HG03097 (cell line): Measurements from ENCODE around the gene ADSL.

ENCODE experiments used
- ATAC-seq: cut with Tn5 transposase; IDR thresholded peaks from one replicate; pipeline ENCODE4 v1.9.1; 2021; ENCODE audit not compliant: unreplicated experiment, low FRiP score

The ADSL gene

DNA sequence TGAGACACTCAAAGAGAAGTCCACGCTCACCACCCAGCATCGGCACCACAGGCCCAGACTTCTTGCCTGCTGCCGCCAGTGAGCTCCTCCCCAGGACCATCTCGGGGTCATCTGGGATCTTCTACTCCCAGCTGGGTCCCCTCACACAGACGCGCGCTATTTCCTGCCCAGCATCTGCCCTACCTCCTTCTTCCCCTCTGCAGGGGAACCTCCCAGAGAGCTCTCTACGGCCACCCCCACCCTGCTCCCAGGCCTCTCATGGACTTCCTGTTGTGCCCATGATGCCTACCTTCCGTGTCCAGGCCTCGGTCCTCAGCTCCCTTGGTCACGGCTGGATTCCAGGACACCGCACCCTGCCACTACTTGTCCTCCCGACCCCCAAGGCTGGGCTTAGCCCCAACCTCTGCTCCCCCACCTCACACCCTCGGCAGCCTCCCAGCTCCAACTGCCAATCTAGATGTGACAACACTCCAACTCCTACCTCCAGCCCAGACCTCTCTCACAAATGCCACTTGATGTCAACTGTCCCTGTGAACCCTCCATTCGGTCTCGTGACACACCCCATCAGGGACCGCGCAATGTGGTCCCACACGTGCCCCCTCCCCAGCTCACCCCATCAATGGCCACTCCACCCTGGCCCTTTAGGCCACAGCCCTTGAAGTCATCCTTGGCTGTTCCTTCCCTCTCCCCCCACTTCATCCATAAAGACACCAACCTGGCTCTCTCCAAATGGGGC lies 69.4 kb downstream of the ADSL start:
- ATAC-seq, result no peak

DNA sequence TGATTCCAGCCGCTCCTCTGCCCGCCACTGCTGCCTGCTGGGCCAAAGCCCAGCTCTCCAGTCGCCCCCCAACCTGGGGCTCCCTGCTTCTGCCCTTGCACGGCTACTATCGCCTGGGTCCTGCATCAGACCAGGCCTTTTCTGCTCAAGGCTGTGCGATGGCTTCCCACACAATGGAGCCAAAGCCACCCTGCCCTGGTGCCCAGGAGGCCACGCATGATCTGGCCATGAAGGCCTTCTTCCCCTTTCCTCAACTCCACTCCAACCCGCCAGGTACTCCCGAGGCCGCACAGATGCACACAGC lies 69.9 kb downstream of the ADSL start:
- ATAC-seq, result no peak

DNA sequence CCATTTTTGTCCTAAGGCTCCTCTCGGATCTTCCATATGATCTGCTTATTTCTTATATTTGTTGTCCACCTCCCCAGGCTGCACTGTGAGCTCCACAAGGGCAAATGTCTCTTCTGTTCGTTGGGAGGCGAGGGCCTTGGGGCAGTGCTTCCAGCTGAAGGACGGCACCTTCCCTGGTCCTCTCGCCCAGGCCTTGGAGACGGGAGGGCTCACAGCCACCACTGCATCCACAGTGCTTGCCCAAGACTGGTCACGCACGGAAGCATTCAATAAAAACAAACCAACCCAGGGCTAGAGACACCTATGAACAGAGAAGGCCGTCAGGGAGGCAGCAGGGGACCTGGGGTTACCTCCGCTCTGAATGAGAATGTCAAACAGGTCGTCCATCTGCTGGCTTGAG lies 70.3 kb downstream of the ADSL start:
- ATAC-seq, result no peak

DNA sequence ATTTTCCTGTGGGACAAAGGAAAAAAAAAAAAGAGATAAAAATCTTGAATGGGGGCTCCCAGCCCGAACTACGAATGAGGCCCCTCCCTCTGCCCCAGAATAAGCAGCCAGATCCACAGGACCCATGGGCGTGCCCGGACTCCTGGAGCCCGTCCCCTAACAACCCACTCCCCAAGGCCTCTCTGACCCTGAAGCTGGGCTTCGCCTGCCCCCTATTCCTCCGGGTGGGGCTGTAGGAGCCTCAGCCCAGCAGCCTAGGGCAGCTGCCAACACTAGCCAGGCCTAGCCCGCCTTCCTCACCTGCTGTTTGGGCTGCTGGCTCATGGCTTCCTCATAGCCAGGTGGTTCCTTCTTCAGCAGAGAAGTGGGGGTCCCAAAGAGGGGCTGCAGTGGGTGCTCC lies 70.7 kb downstream of the ADSL start:
- ATAC-seq, result no peak

DNA sequence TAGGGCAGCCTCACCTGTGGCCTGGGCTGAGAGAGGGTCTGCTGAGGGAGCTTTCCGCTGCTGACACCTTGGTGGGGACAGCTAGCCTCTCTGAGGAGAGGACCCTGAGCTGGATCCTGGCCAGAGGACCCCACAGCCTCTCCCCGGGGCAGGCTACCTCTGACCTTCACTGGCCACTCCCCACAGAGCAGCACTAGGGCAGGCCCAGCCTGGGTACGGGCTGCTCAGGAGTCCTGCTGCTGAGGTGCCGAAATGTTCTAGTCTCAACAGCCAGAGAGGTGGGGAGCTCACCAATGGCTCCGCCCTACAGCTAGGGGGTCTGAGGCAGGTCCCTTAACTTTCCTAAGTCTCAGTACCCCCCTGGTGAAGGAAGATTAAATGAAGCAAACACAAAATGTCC lies 71.6 kb downstream of the ADSL start:
- ATAC-seq, result no peak

DNA sequence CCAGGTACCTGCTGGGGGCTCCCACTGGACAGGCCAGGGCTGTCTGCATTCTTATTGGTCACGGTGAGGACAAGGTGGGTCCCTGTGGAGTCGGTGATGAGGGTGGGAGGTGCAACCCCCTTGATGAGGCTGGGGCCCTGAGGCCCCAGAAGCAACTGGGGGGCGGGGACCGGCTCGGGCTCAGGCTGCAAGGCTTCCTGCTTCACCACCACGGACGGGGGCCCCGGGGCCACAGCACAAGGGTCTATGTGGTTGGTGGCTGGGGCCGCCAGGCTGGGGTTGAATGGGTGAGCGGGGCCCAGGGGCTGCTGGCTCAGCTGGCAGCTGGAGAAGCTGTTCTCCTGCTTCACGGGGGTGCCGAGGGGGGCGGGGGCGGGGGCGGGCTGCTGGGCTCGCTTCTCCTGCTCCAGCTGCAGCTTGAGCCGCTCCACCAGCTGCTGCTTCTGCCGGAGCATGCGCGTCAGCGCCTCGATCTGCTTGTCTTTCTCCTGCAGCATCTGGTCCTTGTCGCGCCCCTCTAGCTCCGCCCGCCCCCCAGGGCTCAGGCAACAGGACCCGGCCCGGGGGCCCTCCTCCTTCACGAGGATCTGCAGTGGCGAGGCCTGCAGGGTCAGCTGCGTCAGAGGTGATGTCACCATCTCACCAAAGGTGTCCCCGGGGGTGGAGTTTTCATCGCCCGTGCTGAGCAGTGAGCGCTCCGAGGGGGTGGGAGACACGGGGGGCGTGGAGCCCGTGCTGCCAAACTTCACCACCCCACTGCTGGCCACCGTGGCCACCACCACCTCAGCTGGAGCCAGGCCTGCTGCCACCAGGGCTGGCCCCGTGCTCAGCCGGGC lies 72.3 kb downstream of the ADSL start:
- no peak for ATAC-seq

DNA sequence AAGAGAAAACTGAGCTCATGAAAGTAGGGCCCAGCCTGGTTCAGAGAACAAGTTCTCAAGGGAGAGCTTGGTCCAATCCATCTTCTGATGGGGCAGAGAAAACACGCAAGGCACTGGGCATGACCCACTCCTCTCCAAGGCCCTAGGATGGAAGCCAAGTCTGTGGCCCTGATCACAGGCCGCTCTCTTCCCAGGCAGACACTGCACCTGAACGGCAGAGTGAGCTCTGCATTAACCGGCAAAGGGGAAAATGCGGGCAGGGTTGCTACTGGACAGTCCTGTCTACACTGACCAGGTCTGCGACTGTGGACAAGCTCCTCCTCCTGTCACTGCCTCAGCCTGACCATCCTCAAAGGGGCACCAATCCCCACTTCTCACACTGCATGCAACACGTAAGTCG lies 73.4 kb downstream of the ADSL start:
- ATAC-seq, result no peak

DNA sequence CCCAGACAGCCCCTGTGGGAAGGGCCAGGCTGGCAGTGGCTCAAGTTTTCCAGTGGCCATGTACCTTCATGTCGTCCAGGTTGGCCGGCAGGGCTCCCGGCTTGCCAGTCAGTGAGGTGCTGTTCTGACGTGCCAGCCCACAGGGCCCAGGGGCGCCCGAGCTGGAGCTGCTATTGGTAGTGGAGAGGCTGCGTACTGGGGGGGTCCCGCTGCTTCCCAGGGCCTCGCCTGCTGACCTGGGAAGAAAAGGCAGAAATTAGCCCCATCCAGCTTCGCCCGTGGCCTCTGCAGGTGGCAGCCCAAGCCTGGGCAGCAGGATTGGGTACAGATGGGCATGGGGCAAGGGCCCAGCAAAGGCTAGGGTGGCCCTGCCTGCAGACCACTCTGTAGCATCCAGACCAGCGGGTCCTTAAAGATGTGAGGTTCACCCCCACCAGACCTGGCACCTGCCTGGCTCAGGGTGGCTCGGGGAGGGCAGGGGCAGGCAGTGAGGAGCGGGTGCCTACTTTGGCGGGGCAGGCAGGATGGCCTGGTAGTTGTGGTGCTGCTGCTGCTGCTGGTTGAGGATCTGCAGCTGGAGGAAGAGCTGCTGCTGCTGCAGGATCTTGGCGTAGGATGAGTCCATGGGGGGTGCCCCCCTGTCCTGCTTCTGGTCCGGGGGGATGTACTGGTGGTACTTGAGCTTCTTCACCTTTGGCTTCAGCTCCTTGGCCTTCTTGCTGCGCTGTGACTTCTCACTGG lies 74.2 kb downstream of the ADSL start:
- ATAC-seq, result no peak

DNA sequence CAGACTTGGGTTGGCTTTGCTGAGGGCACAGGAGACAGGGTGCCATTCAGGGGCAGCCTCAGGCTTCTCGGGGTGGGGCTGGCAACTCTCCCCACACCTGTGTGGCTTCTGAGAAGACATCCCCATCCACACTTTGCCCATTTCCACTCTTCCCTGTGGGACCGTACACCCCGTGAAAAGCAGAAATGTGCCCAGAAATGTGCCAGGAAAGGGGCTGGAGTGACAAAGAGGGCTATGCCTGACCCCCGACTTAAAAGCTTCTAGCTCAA lies 74.7 kb downstream of the ADSL start:
- no peak for ATAC-seq

DNA sequence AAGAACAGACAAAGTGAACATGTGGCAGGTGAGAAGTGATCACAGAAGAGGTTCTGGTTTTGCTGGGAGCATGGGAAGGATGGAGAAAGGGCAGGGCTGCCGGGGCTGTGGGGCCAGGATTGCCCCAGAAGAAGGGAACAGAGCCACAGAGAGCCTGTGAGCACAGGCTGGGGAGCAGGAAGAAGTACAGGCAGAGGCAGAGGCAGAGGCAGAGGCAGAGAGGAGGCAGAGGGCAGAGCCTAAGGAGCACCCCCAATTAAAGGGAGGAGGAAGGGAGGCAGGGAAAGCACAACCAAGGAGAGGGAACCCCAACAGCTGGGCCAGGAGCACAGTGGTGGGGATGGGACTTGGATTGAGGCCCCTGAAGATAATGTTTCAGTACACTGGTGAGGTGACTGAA lies 75.6 kb downstream of the ADSL start:
- no peak for ATAC-seq

DNA sequence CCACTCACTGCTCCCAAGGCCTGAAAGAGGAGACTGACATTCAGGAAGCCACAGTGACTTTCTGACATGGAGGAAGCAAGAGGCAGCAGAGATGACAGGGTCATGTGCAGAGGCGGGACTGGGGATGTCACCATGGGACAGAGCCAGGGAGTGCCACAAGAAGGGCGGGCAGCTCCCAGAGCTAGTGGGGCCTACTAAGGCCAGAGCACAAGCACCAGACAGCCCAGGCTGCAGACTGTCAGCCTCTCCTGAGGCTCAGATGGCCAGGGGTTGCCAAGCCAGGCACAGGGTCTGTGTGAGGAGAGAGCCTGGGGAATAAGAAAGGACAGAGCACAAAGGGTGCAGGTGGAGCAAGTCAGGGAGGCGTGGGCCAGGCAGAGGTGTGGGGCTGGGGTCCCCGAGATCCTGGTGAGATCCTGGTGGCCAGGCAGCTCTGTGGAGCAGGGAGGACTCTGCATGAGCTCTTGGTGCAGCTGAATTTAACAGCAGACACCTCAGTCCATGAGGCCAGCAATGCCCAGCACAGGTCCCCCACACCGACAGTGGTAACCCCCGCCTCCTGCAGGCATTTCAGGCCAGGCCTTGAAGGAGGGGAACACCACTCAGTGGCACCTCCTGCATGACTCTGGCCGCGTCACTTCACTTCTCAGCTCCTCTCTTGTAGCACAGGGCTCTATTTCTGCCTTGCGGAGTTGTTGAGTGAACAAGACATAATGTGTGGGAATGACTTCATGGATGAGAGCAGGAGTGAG lies 76.4 kb downstream of the ADSL start:
- ATAC-seq, result no peak

DNA sequence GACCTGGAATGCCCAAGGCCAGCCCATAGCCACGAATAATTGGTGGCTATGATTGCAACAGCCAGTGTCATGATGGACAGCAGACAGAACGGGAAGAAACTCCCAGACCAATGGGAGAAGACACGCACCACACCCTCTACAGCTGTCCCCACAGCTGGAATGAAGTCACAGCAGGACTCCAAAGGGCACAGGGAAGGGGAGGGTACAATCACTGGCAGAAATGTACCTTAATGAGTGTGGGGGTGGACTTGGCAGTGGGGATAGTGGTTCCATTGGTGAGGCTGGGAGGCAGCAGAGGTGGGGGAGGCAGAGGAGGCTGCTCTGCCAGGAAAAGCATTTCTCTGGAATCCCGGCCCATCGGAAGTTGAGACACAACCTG lies 77.0 kb downstream of the ADSL start:
- ATAC-seq, result no peak

DNA sequence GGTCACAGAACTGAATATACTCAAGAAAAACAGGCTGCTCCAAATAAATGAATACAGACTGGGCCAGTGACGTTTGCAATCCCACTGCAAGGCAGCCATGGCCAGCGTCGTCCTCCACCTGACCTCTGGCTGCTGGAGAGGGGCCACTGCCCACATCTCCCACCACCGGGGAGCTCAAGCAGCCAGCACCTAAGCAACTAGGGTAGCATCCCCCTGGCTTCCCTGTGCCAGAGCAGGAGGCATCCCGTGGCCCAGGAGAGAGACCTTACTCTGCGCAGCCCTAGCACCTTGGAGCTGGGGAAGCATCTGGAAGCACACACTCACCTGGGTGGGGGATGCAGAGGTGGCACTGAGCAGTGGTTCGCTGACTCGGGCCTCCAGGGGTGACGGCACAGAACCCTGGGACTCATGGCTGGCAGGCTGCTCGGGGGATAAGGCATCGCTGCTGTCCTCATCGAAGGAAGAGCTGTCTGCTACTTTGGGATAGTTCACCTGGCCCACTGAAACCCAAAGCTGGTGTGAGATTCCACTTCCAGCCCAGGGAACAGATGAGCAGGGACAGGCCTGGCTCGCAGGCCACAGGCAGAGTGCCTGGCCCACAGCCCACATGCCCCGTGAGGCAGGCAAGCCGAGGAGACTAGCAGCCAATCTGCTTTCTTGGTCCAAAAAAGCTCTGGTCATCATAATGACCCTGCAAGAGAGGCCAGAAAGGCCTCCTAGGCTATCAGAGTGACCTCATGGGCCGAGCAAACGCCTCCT lies 77.8 kb downstream of the ADSL start:
- ATAC-seq, result no peak

DNA sequence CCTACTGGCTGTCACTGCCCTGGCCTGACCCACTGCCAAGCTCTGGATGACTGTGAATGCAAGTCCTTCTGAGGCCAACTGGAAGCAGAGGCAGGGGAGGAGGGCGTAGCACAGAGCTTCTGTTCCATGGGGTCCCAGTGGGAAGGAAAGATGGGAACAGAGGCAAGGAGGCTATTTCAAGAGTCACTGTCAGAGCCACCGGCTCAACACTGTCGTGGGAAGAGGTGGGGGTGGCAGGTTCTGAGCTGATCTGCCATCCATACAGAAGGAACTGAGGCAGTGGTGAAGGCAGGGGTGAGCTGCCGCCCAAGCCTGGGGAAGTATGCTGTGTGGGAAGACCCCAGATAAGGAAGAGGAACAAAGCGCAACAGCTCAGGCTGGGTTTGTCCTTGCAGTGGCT lies 78.8 kb downstream of the ADSL start:
- ATAC-seq, result no peak

DNA sequence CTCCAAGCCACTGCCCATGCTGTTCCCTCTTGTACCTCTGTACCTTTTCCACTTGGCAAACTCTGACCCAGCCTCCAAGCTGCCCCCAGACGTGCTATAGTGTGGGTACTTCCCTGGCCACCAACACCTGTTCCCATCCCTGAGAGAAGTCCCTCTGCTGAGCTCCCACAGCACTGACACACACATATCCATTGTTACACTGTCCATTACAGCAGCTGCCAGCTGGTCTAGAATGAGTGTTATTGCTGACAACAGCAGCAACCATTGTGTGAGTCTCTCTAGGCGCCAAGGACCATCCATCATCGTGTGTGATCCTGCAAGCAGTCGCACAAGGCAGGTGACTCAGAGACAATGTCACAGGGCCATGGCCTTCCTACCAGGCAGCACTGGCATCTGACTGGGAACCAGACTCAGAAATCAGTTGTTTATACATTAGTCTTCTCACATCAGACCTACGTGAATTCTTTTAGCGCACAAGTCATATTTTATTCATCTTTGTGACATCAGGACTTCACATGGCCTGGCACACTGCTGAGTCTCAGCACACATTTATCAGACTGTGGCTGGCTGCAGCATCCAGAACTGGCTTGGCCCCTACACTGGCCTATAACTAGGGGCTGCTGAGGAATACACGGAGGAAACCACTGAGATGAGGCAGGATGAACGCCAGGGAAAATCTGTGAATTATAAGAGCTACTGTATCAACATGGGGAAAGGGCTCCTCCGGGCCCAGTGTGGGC lies 80.5 kb downstream of the ADSL start:
- no peak for ATAC-seq

DNA sequence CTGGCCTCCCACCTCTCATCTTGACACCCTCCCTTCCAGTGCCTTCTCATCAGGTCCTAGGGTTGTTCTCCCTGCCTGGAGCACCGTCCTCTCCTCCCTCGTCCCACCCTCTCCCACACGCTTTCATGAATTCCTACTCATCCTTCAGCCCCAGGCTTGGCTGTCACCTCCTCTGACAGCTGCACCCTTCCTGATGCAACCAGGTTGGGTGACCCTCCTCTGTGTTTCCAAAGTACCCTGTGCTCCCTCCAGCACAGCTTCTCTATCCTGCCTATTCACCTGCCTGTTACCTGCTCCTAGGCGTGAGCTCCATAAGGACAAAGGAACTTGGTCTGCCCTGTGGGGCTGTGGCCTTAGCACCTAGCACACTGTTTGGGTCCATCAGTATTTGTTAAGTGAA lies 82.5 kb downstream of the ADSL start:
- ATAC-seq, result no peak

DNA sequence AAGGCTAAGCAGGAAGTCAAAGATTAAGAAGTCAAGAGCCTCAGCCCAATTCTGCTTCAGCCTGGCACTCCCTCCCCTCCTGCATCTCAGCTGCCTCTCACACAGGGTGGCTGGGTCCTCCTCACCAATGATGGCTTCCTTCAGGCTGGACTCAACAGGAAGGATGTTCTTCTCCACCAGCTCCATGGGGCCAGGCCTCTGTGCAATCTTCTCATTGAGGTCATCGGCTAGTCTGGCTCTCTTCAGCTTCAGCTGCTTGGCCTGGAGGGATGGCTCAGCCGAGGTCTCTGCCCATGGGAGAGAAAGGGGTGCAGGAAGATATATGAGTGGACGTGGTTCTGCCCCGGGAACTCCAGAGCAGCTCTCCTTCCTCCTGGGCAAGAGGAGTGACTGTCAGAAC lies 83.2 kb downstream of the ADSL start:
- ATAC-seq, result no peak

DNA sequence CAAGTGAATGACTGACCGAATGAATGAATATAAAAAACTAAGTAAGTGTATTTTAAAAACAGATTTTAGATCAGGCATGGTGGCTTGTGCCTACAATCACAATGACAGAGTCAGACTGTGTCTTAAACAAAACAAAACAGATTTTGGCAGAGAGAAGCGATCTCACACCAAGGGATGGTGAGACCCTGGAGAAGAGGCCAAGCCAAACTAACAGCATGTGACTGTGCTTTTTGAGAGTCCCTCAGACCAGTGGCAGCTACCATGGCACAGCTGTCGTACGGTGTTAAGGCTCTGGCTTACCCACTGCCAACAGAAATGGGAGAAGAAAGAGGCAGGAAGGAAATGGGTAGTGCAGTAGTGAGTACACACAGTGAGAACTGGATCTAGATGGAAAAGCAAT lies 84.7 kb downstream of the ADSL start:
- no peak for ATAC-seq

DNA sequence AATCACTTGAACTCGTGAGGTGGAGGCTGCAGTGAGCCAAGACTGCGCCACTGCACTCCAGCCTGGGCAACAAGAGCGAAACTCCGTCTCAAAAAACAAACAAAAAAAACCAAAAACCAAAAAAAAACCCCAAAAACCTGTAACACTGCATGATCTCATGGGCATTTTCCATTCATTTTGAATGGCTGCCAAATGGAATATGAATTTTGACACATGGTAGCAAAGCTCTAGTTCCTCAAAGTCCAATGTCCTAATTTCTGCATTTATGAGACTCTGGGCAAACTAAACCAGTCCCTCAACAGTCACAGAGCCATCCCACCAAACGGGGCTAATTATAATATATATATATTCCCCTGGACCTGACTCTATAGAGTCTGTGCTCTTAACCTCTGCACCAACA lies 85.9 kb downstream of the ADSL start:
- no peak for ATAC-seq

DNA sequence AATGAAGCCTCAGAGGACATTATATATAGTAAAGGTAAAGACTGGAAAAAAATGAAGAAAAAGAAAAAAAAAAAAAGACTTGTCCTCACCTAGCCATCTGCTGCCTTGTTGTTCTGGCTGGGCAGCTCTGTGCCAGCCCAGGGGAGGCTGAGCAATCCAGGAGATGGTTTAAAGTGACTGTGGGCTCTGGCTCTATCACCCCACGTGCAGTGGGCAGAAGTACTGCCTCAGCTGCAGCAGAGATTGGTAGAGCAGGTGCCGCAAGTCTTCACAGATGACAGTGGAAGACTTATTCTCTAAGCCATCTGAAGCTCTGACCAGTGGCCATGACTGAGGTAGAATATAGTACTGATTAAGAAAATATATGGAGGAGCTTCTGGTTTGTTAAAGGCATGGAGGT lies 86.3 kb downstream of the ADSL start:
- ATAC-seq, result no peak
